H1 (cell line): ENCODE data around the gene TLR10. TPM values are rescaled to one million over a fixed set of nuclear protein-coding genes. Genes with fewer than 3 reads are reported as not detected.

Source experiments
- CTCF ChIA-PET: fragments of 300-600 bp; sonication (Branson Sonifier 250); formaldehyde crosslinking; loops from one replicate; lab custom pipeline; 2021; ENCODE audit not compliant: partially characterized antibody; lab: Charles Lee
- POLR2A ChIA-PET: fragments of 300-600 bp; sonication (Branson Sonifier 250); formaldehyde crosslinking; loops from one replicate; lab custom pipeline; 2021; ENCODE audit warnings: inconsistent platforms; ENCODE audit not compliant: partially characterized antibody; lab: Charles Lee
- DNase-seq, 2 experiments: peaks; one replicate each; pipeline versions ENCODE4 v3.0.0 to v3.0.0-alpha.2; 2010 to 2022; ENCODE audit warnings: low spot score in 2 of 2, low read depth in 1 of 2, mixed read lengths in 1 of 2
- FAIRE-seq: peaks from 2 replicates; lab custom pipeline; 2011; peaks lifted over from hg19 to GRCh38; lab: Jason Lieb, UNC
- H2AFZ ChIP-seq: 2 replicates; pipeline ENCODE4 v1.8.1; 2012; ENCODE audit warnings: low read length, inconsistent platforms
- H2AK5ac ChIP-seq: 2 replicates; pipeline ENCODE4 v1.6.1; 2013; ENCODE audit warnings: low read depth, low read length
- H2BK120ac ChIP-seq: replicated peaks from 2 replicates; pipeline ENCODE3; 2013; ENCODE audit warnings: low read depth, low read length, inconsistent platforms
- H2BK12ac ChIP-seq: 2 replicates; pipeline ENCODE4 v1.6.1; 2013; ENCODE audit warnings: low read depth, low read length
- H2BK15ac ChIP-seq: 2 replicates; pipeline ENCODE4 v1.6.1; 2013; ENCODE audit warnings: low read length
- H2BK20ac ChIP-seq: 2 replicates; pipeline ENCODE4 v1.6.1; 2013; ENCODE audit warnings: low read length
- H2BK5ac ChIP-seq: 2 replicates; pipeline ENCODE4 v1.6.1; 2013; ENCODE audit warnings: low read depth, low read length
- H3K14ac ChIP-seq: 2 replicates; pipeline ENCODE4 v1.6.1; 2013; ENCODE audit warnings: inconsistent platforms; ENCODE audit not compliant: insufficient read length
- H3K18ac ChIP-seq: 2 replicates; pipeline ENCODE4 v1.6.1; 2013; ENCODE audit warnings: low read length; ENCODE audit errors: extremely low read depth
- H3K23ac ChIP-seq: 2 replicates; pipeline ENCODE4 v1.6.1; 2013; ENCODE audit warnings: inconsistent platforms; ENCODE audit not compliant: insufficient read length
- H3K23me2 ChIP-seq: 2 replicates; pipeline ENCODE4 v1.6.1; 2013; ENCODE audit warnings: low read depth, low read length
- H3K27ac ChIP-seq: 2 replicates; pipeline ENCODE4 v1.6.1; 2011; ENCODE audit warnings: low read depth, low read length, inconsistent platforms
- H3K27me3 ChIP-seq, 4 experiments: replicated peaks in 1 of 4; 1 replicate in 1 of 4; 2 replicates in 3 of 4; pipeline versions ENCODE4 v1.6.1 to v1.8.1; 2011 to 2013; ENCODE audit warnings: low read length in 3 of 4, mild to moderate bottlenecking in 3 of 4, inconsistent platforms in 2 of 4, mixed read lengths in 2 of 4, moderate library complexity in 1 of 4; ENCODE audit not compliant: control insufficient read depth in 3 of 4, insufficient read depth in 3 of 4; ENCODE audit errors: extremely low read depth in 1 of 4
- H3K36me3 ChIP-seq, 4 experiments: 2 replicates each; pipeline versions ENCODE4 v1.6.1 to v1.8.1; 2011 to 2013; ENCODE audit warnings: mild to moderate bottlenecking in 4 of 4, low read length in 3 of 4, moderate library complexity in 2 of 4, control low read depth in 1 of 4, inconsistent platforms in 1 of 4; ENCODE audit not compliant: insufficient read depth in 4 of 4, control insufficient read depth in 2 of 4
- H3K4ac ChIP-seq: replicated peaks from 2 replicates; pipeline ENCODE3; 2013; ENCODE audit warnings: low read length, low read depth, mixed read lengths, inconsistent platforms; ENCODE audit not compliant: insufficient read length
- H3K4me1 ChIP-seq, 4 experiments: replicated peaks in 1 of 4; 1 replicate in 1 of 4; 2 replicates in 3 of 4; pipeline versions ENCODE4 v1.6.1 to v1.8.1; 2011 to 2013; ENCODE audit warnings: low read length in 3 of 4, inconsistent platforms in 2 of 4, mixed read lengths in 1 of 4; ENCODE audit not compliant: insufficient read depth in 4 of 4, control insufficient read depth in 3 of 4
- H3K4me2 ChIP-seq, 2 experiments: 2 replicates each; pipeline versions ENCODE4 v1.6.1 to v1.8.1; 2011 to 2013; ENCODE audit warnings: low read depth in 2 of 2, low read length in 2 of 2, control low read depth in 1 of 2, inconsistent platforms in 1 of 2, mild to moderate bottlenecking in 1 of 2; ENCODE audit not compliant: insufficient read depth in 1 of 2
- H3K4me3 ChIP-seq, 4 experiments: fragments of 200-600, 300-600 bp in 1 of 4; sonication (generic), shearing (Covaris generic), sonication (Bioruptor Twin) in 1 of 4; 2 replicates each; pipeline versions ENCODE4 v1.5.1 to v1.8.1; 2011 to 2016; ENCODE audit warnings: low read length in 4 of 4, low read depth in 3 of 4, control low read depth in 2 of 4, inconsistent platforms in 2 of 4, mild to moderate bottlenecking in 2 of 4, mixed read lengths in 1 of 4, moderate library complexity in 1 of 4; ENCODE audit not compliant: insufficient read depth in 2 of 4; ENCODE audit errors: extremely low read depth in 1 of 4
- H3K56ac ChIP-seq: replicated peaks from 2 replicates; pipeline ENCODE3; 2013; ENCODE audit warnings: low read depth, mild to moderate bottlenecking, mixed read lengths, low read length, inconsistent platforms; ENCODE audit not compliant: insufficient read length
- H3K79me1 ChIP-seq: 2 replicates; pipeline ENCODE4 v1.6.1; 2013; ENCODE audit warnings: low read depth, low read length, control low read depth
- H3K79me2 ChIP-seq, 2 experiments: 2 replicates each; pipeline versions ENCODE4 v1.6.1 to v1.8.1; 2012 to 2013; ENCODE audit warnings: low read length in 2 of 2, mild to moderate bottlenecking in 2 of 2, inconsistent platforms in 1 of 2; ENCODE audit not compliant: insufficient read depth in 2 of 2, control insufficient read depth in 1 of 2
- H3K9ac ChIP-seq, 4 experiments: replicated peaks in 1 of 4; 1 replicate in 1 of 4; 2 replicates in 3 of 4; pipeline versions ENCODE4 v1.6.1 to v1.8.1; 2011 to 2013; ENCODE audit warnings: low read depth in 3 of 4, low read length in 3 of 4, control low read depth in 2 of 4, mild to moderate bottlenecking in 2 of 4, moderate library complexity in 2 of 4, inconsistent platforms in 1 of 4; ENCODE audit errors: extremely low read depth in 1 of 4
- H3K9me3 ChIP-seq, 2 experiments: 2 replicates each; pipeline versions ENCODE4 v1.6.1 to v1.8.1; 2012 to 2013; ENCODE audit warnings: mild to moderate bottlenecking in 2 of 2, moderate library complexity in 2 of 2, control low read depth in 1 of 2, inconsistent platforms in 1 of 2, low read depth in 1 of 2, low read length in 1 of 2, mixed read lengths in 1 of 2; ENCODE audit not compliant: insufficient read depth in 2 of 2
- H4K20me1 ChIP-seq, 2 experiments: replicated peaks in 1 of 2; 2 replicates each; pipeline versions ENCODE3 to v1.8.1; 2011 to 2013; ENCODE audit warnings: inconsistent platforms in 2 of 2, low read length in 2 of 2, mild to moderate bottlenecking in 1 of 2; ENCODE audit not compliant: insufficient read depth in 2 of 2, control insufficient read depth in 1 of 2
- H4K5ac ChIP-seq: 2 replicates; pipeline ENCODE4 v1.6.1; 2013; ENCODE audit warnings: low read length, low read depth, mixed read lengths, inconsistent platforms; ENCODE audit not compliant: insufficient read length
- H4K8ac ChIP-seq: 2 replicates; pipeline ENCODE4 v1.8.0; 2013; ENCODE audit warnings: mild to moderate bottlenecking, moderate library complexity, low read length, inconsistent platforms; ENCODE audit not compliant: insufficient read depth; ENCODE audit errors: extremely low read depth
- H4K91ac ChIP-seq: replicated peaks from 2 replicates; pipeline ENCODE3; 2013; ENCODE audit warnings: low read length, mixed read lengths, inconsistent platforms; ENCODE audit not compliant: insufficient read length
- SIX5 ChIP-seq: IDR thresholded peaks from 2 replicates; pipeline ENCODE4 v1.6.1; 2011; ENCODE audit warnings: mild to moderate bottlenecking, low read depth, low read length
- WGBS, 2 experiments: shearing (Covaris generic) in 1 of 2; methylation state at CpG; one replicate each; pipeline versions ENCODE4 v1.1.6 to v1.1.7; 2013 to 2015; ENCODE audit warnings: low lambda C conversion rate in 2 of 2, mixed read lengths in 2 of 2, inconsistent platforms in 1 of 2, low coverage in 1 of 2, missing lambda C conversion rate in 1 of 2; ENCODE audit not compliant: insufficient replicate concordance in 2 of 2, insufficient coverage in 1 of 2, insufficient read length in 1 of 2; ENCODE audit errors: extremely low coverage in 1 of 2, missing lambda C conversion rate in 1 of 2; 5-methylcytosine and 5-hydroxymethylcytosine counted together
- polyA plus RNA-seq, 7 experiments: library from polyadenylated mRNA; depleted of rRNA in 3 of 7; stranded (reverse) in 5 of 7; unstranded in 2 of 7; fragments of >200 nt in 5 of 7; fragments of 200-250 nt in 2 of 7; gene quantifications; 1 replicate in 5 of 7; 2 replicates in 1 of 7; 4 replicates in 1 of 7; pipeline versions ENCODE4 v1.2.1 to v1.2.3, GENCODE V29; 2011 to 2013; ENCODE audit warnings: missing spikeins in 2 of 7, mixed read lengths in 2 of 7
- total RNA-seq: library from RNA; stranded (reverse); fragmentation: NEBNext Ultra II Directional; extraction: Animal tissue kit (Norgen Biotek cat#: 25700); gene quantifications from 2 replicates; pipeline ENCODE4 v1.2.1, GENCODE V29; 2021

TLR10 gene
- total and polyA plus RNA-seq, 2 of the 8 experiments (the other 6 are each of a cell fraction or from before 2014, with no cell fraction given) = not detected

DNA sequence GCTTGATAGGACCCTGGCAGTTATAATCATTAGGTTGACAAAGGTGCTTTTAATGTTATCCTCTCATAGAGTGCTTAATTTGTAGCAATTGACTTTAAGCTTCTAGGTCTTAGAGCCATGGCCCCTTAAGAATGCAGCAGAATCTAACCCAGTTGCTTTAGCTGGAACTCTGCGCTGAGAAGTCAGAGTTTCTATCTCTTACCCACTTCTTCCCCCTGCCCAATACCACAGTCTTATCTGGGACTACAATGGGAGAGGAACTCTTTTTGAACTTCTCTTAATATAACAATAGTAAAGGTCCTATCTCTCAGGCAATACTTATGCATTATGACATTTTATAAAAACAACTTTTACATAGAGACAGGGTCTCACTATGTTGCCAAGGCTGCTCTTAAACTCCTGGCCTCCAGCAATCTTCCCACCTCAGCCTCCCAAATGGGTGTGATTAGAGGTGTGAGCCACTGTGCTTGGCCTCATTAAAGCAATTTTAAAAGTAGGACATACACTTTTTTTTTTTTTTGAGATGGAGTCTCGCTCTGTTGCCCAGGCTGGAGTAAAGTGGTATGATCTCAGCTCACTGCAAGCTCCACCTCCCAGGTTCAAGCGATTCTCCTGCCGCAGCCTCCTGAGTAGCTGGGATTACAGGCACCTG lies 1.8 kb downstream of the TLR10 start:
- H3K9ac ChIP-seq = no peak overlapping the region
- H2BK120ac ChIP-seq = no peak overlapping the region
- H2BK12ac ChIP-seq = no peak overlapping the region
- no peak overlapping the region for H2AK5ac ChIP-seq
- no peak overlapping the region for H4K91ac ChIP-seq
- WGBS, 2 experiments = 95% methylated on average over 4 of the region's 4 CpGs; no CpG with 5 or more reads in 1 of the 2 experiments
- DNase-seq (no peak), FAIRE-seq (no peak)
- H3K56ac ChIP-seq = no peak overlapping the region
- no peaks in the 10 kb centered on the region for H3K79me1 ChIP-seq
- no peak overlapping the region for H3K14ac ChIP-seq
- no peaks in the 10 kb centered on the region for H3K36me3 ChIP-seq
- no peaks in the 10 kb centered on the region for H3K27me3 ChIP-seq
- H2AFZ ChIP-seq = no peak overlapping the region
- POLR2A ChIA-PET = no interaction called here
- no peaks in the 10 kb centered on the region for H3K4me1 ChIP-seq
- no peak overlapping the region for H3K27ac ChIP-seq
- no peak overlapping the region for H3K23ac ChIP-seq
- H2BK5ac ChIP-seq = no peak overlapping the region
- no peak overlapping the region for H4K8ac ChIP-seq
- no peak overlapping the region for H3K4me3 ChIP-seq
- no peak overlapping the region for H3K4ac ChIP-seq
- no peaks in the 10 kb centered on the region for H3K79me2 ChIP-seq
- CTCF ChIA-PET = interaction anchor here (0.6 to 8.5 kb wide), 9 partner anchors 11 to 112 kb away, joined by 3 to 136 read pairs (median 6); partner anchors contain the start of gene TLR1
- no peaks in the 10 kb centered on the region for H4K20me1 ChIP-seq
- H4K5ac ChIP-seq = no peak overlapping the region
- H3K18ac ChIP-seq = no peak overlapping the region
- no peak overlapping the region for H2BK15ac ChIP-seq
- no peaks in the 10 kb centered on the region for H3K23me2 ChIP-seq
- no peaks in the 10 kb centered on the region for H3K9me3 ChIP-seq
- no peak overlapping the region for H3K4me2 ChIP-seq
- TF ChIP-seq SIX5 = no peak
- TF ChIP-seq, all 59 proteins: peak for 0
- H2BK20ac ChIP-seq = no peak overlapping the region
